Measurements from ENCODE around the gene SMIM14.
"Not testable (repeated sequence)": the region's sequence is repeated elsewhere in the genome, so short reads cannot be mapped to it uniquely, and the experiment has no call there.

The SMIM14 gene

DNA sequence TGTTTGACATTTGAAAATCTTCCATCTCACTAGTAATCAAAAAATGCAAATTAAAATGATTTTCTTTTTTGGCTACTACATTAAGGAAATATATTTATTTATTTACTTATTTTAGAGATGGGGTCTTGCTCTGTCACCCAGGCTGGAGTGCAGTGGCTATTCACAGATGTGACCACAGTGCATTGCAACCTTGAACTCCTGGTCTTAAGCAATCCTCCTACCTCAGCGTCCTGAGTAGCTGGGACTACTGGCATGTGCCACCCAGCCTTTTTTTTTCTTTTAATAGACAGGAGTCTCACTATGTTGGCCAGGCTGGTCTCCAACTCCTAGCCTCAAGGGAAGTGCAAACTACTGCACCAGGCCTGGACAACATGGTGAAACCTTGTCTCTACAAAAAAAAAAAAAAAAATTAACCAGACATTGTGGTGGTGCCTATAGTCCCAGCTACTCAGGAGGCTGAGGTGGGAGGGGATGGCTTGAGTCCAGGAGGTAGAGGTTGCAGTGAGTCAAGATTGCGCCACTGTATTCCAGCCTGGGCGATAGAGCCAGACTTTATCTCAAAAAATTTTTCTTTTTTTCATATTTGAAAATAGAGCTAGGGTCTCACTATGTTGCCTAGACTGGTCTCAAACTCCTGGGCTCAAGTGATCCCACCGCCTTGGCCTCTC, 4.4 kb upstream of the SMIM14 start:
- DNase-seq (ENCODE audit: low read depth) = no peak

DNA sequence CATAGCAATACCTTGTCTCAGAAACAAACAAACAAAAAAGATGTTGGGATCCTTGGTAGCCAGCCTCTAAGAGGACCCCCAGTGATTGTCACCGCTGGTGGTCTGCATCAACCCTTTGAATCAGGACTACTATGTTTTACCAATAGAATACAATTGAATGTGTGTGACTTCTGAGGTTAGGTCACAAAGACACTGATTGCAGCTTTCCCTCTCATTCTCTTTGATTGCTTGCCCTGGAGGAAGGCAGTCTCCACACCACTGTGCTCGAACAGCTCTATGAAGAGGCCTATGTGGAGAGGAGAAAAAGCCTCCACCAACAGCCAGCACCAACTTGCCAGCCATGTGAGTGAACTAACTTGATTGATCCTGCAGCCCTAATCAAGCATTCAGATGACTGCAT, 2.8 kb upstream of the SMIM14 start:
- DNase-seq (ENCODE audit: low read depth) = no peak

DNA sequence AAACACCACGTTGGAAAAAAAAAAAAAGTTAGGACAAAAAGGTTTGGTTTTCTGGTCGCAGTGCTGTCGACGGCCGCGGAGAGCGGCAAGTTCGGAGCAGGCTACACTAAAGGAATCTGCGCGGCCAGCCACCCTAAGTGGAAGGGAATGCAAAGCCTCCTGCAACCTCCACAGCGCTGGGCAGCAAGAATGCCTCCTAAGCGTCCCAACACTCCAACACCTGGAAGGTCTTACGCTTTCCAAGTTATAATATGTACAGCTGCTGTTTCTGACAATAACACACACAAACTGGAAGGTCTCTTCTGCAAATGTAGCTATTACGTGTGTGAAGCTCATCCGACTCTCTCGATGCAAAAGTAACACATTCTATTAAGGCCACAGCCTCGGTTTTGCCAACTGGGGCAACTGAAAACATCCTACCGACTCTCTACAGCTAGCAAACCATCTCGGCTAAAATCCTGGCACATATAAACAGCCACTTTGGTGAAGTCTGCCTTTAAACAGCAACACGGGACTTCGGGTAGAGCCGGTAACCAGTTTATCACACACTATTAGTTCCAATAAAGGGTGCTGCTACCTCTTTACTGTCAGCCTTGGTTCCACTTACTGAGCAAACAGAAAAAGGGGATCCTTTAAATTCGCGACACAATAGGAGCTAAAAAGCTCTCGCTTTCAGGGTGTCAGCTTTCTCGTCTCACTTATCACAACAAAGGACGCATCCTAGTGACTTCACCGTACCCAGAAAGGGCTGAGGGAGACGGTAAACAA, 895 bp downstream of the SMIM14 start:
- DNase-seq (ENCODE audit: low read depth) = peak; percentile 67

DNA sequence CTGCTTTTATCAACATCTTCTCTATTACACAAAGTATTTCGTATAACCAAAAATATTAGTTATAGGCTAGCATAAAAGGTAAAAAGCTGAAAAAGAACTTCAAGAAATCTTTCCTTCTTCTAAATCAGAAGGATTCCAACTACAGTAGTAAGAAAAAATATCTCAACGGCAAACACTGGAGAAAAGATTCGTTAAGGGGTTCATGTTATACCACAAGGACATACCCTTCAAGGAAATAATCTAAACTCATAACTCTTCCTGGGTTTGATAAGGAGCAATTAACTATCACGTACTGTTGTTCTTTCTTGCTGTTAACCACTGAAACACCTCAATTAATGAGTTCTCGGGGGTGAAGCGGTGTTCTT, 1.5 kb downstream of the SMIM14 start:
- no peak for DNase-seq (ENCODE audit: low read depth)

DNA sequence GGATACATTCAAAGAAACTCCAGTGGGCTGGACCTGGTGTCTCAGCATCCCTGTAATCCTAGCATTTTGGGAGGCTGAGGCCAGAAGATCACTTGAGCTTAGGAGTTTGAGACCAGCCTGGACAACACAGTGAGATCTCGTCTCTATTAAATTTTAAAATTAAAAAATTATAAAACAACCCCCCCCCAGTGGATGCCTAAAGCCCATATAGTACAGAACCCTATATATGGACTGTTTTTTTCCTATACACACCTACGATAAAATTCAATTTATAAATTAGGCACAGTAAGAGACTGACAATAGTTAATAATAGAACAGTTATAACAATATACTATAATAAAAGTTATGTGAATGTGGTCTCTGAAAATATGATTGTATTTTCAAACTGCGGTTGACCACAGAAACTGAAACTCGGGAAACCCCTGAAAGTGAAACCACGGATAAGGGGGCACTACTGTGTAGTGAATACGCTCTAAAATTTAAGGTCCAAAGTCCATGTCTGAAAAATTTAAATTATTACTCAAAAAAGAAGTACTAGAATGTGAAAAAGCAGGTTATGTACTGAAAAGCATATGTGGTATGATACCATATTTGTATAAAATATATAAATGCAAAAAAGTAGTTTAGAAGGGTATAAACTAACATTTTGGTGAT, 2.0 kb downstream of the SMIM14 start:
- DNase-seq (ENCODE audit: low read depth) = no peak

DNA sequence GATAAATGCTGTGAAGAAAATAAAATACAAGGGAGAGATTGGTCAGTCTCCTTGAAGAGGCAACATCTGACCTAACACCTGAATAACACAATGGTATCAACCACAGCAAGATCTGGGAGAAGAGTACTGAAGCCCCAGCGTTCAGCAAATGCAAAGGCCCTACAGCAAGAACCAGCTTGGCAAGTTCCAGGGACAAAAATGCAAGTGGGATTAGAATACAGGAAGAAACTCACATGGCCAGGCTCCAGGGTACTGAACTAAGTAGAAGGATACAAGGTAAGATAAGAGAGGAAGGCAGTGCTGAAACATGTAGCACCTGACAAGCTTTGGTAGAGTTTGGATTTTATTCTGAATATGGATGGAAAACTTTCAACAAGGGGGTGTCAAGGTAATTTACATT, 3.6 kb downstream of the SMIM14 start:
- DNase-seq (ENCODE audit: low read depth) = no peak

DNA sequence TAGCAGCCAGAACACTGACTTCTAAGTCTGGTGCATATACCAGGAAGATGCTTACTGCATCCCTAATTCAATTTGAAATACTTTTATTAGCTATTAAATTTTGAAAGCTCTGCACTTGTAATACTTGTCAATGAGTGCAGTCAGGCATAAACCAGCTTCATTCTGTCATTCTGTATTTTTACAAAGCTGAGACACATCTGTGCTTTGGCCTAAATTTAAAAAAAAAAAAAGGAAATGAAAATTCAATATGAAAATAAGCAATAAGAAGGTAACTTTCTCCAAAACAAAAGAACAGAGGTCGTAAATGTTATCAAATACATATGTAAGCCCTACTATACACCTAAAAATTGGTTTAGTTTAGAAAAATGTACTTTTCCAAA, 7.0 kb downstream of the SMIM14 start:
- no peak for DNase-seq (ENCODE audit: low read depth)

DNA sequence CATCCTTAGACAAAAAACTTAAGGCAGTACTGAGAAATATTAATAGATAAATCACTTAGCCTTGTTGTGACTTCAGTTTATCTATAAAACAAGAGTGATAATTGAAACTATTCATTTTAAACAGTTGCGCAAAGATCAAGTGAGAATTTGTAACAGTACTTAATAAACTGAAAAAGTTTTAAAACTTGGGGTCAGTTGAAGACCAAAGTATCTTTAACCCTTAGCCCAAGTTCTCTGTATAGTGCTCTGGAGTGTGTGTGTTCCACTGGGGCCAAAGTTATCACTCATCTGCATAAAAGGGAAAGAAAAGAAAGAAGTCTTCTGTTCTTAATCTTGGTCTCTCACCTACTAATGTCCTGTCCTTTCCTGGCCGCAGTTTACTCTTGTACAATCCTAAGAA, 11.3 kb downstream of the SMIM14 start:
- DNase-seq (ENCODE audit: low read depth) = no peak

DNA sequence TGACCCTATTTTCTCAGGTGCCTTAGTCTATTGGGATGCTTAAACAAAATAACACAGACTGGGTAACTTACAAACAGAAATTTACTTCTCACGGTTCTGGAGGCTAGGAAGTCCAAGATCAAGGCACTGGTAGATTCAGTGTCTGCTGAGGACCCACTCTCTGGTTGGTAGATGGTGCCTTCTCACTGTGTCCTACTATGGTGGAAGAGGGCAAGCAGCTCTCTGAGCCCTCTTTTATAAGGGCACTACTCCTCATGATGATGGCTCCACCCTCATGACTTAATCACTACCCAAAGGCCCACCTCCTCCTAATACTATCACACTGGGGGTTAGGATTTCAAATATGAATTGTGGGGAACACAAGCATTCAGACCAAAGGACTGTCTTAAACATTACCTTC, 11.8 kb downstream of the SMIM14 start:
- no peak for DNase-seq (ENCODE audit: low read depth)

DNA sequence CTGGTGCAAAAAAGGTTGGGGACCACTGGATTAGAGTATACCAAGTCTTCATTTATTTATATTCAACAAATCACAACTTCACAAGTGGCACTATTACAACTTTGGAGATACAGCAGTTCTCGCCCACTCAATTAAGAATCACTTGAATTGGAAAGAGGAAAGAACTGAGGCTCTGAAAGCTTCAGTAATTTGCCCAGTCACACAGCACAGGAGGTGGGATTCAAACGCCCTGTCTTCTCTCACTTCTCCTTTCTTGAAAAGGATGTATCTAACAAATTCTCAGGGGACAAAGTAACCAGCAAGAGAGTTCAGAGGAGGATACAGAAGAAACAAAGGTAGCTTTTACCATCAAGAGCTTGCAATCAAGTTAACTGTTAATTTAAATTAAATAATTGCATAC, 12.4 kb downstream of the SMIM14 start:
- no peak for DNase-seq (ENCODE audit: low read depth)

DNA sequence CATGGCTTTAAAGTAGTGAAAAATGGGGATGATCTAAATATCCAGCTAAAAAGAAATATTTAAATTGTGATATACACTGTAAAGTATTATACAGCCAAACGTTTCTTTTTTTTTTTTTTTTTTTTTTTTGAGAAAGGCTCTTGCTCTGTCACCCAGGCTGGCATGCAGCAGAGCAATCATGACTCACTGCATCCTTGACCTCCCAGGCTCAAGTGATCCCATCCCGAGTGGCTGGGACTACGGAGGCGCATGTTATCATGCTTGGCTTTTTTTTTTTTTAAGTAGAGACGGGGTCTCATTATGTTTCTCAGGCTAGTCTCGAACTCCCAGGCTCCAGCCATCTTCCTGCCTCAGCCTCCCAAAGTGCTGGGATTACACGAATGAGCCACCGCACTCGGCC, 17.1 kb downstream of the SMIM14 start:
- DNase-seq (ENCODE audit: low read depth) = peak; percentile 84

DNA sequence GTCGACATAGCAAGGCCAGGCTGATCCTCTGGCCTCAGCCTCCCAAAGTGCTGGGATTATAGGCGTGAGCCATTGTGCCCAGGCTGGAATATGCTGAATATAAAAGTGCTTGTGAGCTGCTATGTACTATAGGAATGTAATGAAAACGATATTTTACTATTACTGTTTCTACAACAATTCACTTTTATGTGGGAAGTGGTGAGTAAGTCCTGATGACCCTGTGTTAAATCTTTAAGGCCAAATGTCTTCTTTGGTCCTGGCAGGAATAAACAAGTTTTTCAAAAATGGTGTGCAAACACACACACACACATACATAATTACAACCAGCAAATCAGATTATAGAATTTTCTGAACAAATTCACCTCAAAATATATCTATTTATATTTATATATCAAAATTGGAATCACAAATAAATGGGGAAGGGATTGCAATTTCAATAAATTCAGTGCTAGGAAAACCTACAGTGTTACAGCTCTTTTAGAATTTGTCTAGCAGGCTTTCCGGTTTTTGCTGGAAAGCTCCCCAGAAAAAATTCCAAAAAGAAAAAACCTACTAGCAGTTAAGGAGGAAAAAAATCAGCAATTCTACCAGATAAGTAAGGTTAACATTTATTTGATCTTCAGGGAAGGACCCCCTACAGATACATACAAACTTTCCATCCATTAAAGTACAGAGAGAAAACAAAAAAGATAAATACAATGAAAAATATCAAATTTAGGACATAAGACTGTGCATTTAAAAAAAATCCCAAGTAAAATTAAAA, 17.9 kb downstream of the SMIM14 start:
- no peak for DNase-seq (ENCODE audit: low read depth)

DNA sequence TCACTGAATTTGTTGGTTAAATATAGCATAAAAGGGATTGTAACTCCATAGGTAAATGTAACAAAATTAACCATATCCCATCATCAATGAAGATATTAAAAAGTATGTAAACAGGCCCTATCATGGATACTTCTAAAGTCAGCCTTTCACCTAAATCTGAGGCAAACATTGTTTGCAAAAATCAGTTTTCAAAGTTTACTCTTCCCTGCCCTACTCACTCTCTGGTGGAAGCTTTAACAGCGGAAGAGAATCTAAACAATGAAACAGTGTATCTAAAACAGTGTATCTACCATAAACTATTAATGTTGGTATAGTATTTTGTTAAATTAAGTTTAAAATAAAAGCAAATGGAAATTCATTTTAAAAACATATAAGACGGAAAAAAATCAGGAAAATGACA, 21.1 kb downstream of the SMIM14 start:
- no peak for DNase-seq (ENCODE audit: low read depth)

DNA sequence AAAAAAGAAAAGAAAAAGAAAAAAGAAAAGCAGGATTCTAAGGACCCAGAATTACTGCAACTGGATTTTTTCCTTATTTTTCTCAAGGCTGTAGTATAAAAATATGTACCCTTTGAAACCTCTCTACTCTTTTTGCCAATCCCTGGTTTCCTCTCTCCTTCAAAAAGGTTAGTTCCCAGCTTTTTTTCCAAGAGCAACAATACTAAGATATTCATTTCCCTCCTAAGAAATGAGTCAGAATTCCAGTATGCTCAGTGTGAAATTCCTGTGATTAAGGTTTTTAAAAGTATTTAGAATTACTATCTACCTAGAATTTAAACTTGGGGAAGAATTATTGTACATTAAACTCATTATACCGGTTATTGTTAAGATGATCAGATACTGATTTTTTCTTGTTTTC, 22.0 kb downstream of the SMIM14 start:
- peak; percentile 10 for DNase-seq (ENCODE audit: low read depth)

DNA sequence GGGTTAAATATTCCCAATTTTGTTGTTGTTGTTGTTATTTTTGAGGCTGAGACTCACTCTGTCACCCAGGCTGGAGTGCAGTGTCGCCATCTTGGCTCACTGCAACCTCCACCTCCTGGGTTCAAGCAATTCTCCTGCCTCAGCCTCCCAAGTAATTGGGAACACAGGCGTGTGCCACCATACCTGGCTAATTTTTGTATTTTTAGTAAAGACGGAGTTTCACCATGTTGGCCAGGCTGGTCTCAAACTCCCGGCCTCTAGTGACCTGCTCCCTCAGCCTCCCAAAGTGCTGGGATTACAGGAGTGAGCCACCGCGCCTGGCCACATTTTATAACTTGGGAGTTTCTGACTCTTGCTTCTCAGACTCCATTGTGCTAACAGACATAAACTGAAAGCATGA, 22.6 kb downstream of the SMIM14 start:
- DNase-seq (ENCODE audit: low read depth) = not testable (repeated sequence)

DNA sequence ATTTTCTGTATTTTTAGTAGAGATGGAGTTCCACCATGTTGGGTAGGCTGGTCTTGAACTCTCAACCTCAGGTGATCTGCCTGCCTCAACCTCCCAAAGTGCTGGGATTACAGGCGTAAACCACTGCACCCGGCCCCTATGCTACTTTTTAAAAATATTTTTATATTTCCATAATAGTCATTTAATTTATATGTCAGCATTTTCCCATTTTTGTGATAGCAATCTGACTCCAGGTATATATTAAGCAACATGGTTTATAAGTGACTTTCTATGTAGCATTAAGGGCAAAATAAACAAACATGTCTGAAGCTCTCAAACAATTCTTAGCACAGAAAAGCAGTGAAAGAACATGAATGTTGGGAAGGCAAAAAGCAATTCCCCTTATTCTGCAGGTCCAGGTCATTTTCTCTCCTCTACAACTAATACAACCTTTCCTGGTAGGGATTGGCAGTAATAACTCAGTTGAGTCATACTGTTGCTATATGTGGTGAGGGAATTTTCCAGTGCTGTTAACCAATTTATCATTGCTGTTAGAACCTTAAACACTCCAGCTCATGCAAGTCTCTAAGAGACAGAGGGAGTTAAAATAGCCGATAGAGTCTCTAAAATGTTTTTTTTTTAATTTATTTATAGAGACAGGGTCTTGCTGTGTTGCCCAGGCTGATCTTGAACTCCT, 24.0 kb downstream of the SMIM14 start:
- peak; percentile 49 for DNase-seq (ENCODE audit: low read depth)

DNA sequence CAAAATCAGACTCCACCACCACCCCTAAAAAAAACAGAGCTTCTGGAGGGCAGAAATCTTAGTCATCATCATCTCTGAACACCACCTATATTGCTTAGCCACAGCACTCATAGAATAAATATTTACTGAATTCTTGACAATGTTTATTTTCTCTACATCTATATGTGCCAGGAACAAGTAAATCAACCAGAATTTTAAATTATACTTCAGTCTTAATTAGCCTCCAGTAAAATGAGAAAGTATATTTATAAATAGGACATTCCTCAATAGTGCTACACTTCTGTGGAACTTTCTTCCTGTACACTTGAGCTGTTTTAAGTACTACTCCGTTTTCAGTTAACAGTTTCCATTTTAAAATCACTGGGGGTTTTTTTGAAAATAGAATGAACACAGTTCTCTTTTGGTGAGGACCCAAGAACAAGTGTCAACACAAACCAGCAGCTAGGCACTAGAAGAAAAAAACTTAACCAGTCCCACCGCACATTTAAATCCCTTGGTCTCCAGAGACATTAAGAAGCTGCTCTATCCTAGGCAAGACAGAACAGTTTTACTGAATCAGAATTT, 25.5 kb downstream of the SMIM14 start:
- DNase-seq (ENCODE audit: low read depth) = peak; percentile 50

DNA sequence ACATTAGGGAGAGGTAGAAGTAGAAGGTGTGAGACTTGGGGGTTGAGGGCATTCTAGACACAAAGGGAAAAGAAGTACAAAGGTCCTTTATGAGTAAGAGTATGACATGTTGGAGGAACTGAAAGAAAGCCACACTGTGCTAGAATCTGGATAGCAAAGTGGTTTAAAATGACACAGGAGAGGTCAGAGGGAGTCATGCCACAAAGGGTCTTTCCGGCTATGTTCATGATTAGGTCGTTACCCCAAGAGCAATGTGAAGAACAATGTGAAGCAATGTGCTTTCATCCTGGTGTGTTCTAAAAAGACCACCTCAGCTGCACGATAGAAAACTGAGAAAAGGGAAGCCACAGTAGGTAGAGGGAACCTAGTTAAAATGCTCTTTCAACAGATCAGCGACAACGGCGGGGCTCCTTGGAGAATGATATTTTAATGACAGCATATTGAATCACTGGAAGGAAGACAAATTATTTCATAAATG, 29.2 kb downstream of the SMIM14 start:
- DNase-seq (ENCODE audit: low read depth) = no peak

DNA sequence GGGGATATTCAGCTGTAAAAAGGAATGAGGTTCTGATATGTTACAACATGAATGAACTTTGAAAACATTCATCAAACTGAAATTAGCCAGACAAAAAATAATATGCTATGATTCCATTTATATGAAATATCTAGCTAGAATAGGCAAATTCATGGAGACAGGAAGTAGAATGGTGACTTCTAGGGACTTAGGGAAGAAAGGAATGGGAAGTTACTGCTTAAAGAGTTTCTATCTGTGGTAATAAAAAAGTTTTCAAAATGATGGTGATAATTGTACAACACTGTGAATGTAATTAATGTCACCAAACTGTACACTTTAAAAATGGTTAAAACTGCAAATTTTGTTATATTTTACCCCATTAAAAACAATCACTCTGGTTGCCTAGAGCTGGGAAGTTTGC, 30.2 kb downstream of the SMIM14 start:
- DNase-seq (ENCODE audit: low read depth) = no peak

DNA sequence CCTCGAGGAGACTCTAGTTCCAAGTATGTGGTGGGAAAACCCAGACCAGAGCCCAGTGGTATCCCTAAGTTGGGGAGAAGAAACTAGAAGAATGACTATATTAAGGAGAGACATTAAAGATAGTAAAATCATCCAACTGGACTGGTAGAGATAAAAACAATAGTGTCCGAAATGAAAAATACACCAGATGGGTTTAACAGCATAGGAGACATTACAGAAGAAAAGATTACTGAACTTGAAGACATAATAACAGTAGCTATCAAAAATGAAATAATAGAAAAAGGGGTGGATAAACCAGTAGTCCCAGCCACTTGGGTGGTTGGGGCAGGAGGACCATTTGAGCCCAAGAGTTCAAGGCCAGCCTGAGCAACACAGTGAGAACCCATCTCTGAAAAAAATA, 31.9 kb downstream of the SMIM14 start:
- DNase-seq (ENCODE audit: low read depth) = no peak

DNA sequence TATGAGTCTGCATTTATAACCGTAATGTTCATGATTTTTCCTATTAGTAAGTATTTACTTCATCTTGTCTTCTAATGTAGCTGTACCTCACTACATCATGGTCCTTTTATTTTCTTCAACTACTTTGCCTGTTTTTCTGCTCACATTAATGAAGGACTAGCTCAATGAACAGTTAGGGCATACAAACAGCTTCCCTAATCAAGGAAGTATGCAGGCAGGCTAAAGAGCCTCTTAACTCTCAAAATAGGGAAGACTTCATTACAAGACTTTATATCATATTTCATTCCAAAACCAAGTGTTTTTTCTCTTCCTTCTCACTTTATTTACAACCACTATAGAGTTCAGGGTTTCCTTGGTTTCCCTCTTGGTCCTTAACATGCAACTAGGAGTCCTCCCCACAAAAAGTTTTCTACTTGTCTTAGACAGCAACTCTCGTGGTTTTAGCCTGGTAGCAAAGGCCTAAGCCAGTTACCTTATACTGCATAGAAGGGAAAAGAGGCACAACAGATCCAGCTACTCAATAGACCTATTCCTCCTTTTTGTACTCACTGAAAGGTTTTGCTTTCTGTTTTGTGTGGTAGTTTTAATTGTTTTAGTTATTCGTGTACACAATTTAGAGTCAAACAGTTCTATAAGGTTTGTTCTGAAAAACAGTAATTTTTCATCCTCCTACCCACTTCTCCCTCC, 40.8 kb downstream of the SMIM14 start:
- DNase-seq (ENCODE audit: low read depth) = no peak

Measured in fibroblast of gingiva (primary cell).